ENCODE measurements around the gene PTPRC. TPM values are rescaled to one million over a fixed set of nuclear protein-coding genes. Genes with fewer than 3 reads are reported as not detected.

PTPRC gene
- polyA plus RNA-seq, 2 of the 4 experiments (the other 2 are of a cell fraction): not detected

- H3K27ac ChIP-seq: peak overlapping the region in 1 of 2 experiments; percentile 64; a peak in 3 of 6 replicates
- ATAC-seq (no peak), DNase-seq (ENCODE audit: low read depth in 1 of 2, low spot score in 1 of 2) (no peak), FAIRE-seq (peak; percentile 28)
- no peak overlapping the region for H3K4me3 ChIP-seq
- TF ChIP-seq KDM5A (IDR thresholded peaks at IDR 0.05) (no peak), NPAS2 (CRISPR knock-in tag; IDR thresholded peaks at IDR 0.05; ENCODE audit: borderline replicate concordance) (no peak), CHD2 (IDR thresholded peaks at IDR 0.05; ENCODE audit: low read length, partially characterized antibody) (no peak)
- CTCF ChIA-PET: interaction anchor here (2.3 kb wide), 1 partner anchor 16 kb away, joined by 7 read pairs; no protein-coding TSS in a partner anchor
- no peaks in the 10 kb centered on the region for H3K9me3 ChIP-seq
- POLR2A ChIA-PET: no interaction called here
- H3K4me2 ChIP-seq: peak overlapping the region; percentile 44
- WGBS (ENCODE audit: missing lambda C conversion rate): 83% methylated on average over 2 of the region's 2 CpGs
- peaks cover 20% of the 10 kb centered on the region for H3K4me1 ChIP-seq
These were observed 30.9 kb downstream of the PTPRC start for GRCh38 chr1:198669771-198670170.

DNA sequence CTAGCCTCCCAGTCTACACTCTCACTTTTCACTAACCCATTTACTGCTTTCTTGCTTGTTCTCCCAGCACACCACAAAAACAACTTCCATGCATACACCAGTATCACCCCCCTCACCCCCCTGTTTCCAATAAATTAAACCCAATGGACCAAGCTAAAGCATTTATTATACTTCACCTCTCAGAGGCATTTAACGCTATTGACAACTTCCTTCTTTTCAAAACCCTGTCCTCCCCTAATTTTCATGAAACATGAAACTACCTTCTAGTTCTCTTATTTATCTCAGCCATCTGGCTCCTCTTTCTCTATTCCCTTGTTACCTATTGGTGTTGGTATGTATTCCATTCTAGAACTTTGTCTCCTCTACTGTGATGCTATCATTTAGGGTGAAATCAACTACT, 32.3 kb downstream of the PTPRC start:
- TF ChIP-seq CHD2 (IDR thresholded peaks at IDR 0.05; ENCODE audit: low read length, partially characterized antibody) (no peak), CBX8 (IDR thresholded peaks at IDR 0.05) (no peak), RNF2 (IDR thresholded peaks at IDR 0.05; ENCODE audit: borderline replicate concordance, low read depth) (no peak), POLR2A (IDR thresholded peaks at IDR 0.05; ENCODE audit: low read length) (no peak), CBX2 (IDR thresholded peaks at IDR 0.05; ENCODE audit: borderline replicate concordance, low read depth) (no peak), FOXS1 (CRISPR knock-in tag; IDR thresholded peaks at IDR 0.05) (no peak), RCOR1 (IDR thresholded peaks at IDR 0.05; ENCODE audit: low read depth, low read length) (no peak), NFE2L2 (conservative IDR thresholded peaks at IDR 0.05; ENCODE audit: low read length) (no peak), CHD4 (IDR thresholded peaks at IDR 0.05; ENCODE audit: borderline replicate concordance) (no peak), RFX5 (IDR thresholded peaks at IDR 0.05) (no peak), HOXB5 (CRISPR knock-in tag; IDR thresholded peaks at IDR 0.05) (no peak)
- TF ChIP-seq, protein P1, sequence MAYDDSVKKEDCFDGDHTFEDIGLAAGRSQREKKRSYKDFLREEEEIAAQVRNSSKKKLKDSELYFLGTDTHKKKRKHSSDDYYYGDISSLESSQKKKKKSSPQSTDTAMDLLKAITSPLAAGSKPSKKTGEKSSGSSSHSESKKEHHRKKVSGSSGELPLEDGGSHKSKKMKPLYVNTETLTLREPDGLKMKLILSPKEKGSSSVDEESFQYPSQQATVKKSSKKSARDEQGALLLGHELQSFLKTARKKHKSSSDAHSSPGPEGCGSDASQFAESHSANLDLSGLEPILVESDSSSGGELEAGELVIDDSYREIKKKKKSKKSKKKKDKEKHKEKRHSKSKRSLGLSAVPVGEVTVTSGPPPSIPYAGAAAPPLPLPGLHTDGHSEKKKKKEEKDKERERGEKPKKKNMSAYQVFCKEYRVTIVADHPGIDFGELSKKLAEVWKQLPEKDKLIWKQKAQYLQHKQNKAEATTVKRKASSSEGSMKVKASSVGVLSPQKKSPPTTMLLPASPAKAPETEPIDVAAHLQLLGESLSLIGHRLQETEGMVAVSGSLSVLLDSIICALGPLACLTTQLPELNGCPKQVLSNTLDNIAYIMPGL (CRISPR knock-in tag; IDR thresholded peaks at IDR 0.05; ENCODE audit: borderline replicate concordance): no peak
- TF ChIP-seq, protein P2, sequence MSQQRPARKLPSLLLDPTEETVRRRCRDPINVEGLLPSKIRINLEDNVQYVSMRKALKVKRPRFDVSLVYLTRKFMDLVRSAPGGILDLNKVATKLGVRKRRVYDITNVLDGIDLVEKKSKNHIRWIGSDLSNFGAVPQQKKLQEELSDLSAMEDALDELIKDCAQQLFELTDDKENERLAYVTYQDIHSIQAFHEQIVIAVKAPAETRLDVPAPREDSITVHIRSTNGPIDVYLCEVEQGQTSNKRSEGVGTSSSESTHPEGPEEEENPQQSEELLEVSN (IDR thresholded peaks at IDR 0.05; ENCODE audit: borderline replicate concordance, low read depth): no peak
- WGBS (ENCODE audit: missing lambda C conversion rate): 86% methylated on average over 1 of the region's 1 CpG
- H3K4me1 ChIP-seq: peaks cover 20% of the 10 kb centered on the region
- no peak overlapping the region for H3K4me2 ChIP-seq
- ATAC-seq: no peak
- no peak overlapping the region for H3K27ac ChIP-seq
- FAIRE-seq: no peak
- H3K9me3 ChIP-seq: no peaks in the 10 kb centered on the region
- POLR2A ChIA-PET: no interaction called here
- CTCF ChIA-PET: interaction anchor here (0.9 to 2.3 kb wide), 3 partner anchors 14 to 28 kb away, joined by 3 to 12 read pairs (median 3); no protein-coding TSS in a partner anchor
- no peak overlapping the region for H3K4me3 ChIP-seq
- DNase-seq (ENCODE audit: low read depth in 1 of 2, low spot score in 1 of 2): no peak

GRCh38 chr1:198672124-198672523, 33.3 kb downstream of the PTPRC start:
- Histone ChIP-seq H3K27ac (no peak overlapping the region), H3K4me1 (peaks cover 20% of the 10 kb centered on the region), H3K4me2 (no peak overlapping the region; the same call in 2 of the 3 replicates), H3K9me3 (no peaks in the 10 kb centered on the region), H3K4me3 (no peak overlapping the region)
- FAIRE-seq (peak; percentile 7), DNase-seq (ENCODE audit: low read depth in 1 of 2, low spot score in 1 of 2) (peak in 1 of 2 experiments; percentile 15), ATAC-seq (no peak; a peak in 1 of 6 replicates)
- CTCF ChIA-PET: interaction anchor here (0.7 to 2.3 kb wide), 5 partner anchors 9 to 1058 kb away, joined by 3 to 12 read pairs (median 3); no protein-coding TSS in a partner anchor
- WGBS (ENCODE audit: missing lambda C conversion rate): 29% methylated on average over 3 of the region's 3 CpGs
- TF ChIP-seq GATA3 (IDR thresholded peaks at IDR 0.05; ENCODE audit: borderline replicate concordance): peak; percentile 34; the same call in 1 of the 2 replicates
- no peak for TF ChIP-seq CBX8 (IDR thresholded peaks at IDR 0.05)
- POLR2A ChIA-PET: no interaction called here

DNA sequence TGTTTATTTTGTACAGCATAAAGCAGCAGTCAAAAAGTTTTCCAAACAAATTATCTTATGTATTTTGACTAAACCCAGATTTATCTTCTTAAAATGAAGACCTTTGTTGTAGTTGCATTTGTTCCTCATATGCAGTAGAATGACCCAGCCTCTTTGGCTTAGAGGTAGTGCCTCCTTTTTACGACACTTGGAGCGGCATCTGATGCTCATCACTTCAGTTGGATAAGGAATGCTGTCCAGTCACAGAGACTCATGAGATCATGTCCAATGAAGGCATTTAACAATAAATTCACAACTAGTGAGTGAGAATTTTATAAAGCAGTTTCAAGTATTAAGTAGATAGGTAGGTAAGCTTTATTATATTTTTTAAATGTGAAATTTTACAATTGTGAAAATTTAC, 35.2 kb downstream of the PTPRC start:
- POLR2A ChIA-PET: no interaction called here

More for the DNA sequence above, 35.2 kb downstream of the PTPRC start:
- CTCF ChIA-PET: no interaction called here
- TF ChIP-seq BHLHE40 (IDR thresholded peaks at IDR 0.05; ENCODE audit: low read depth, low read length) (no peak), ZFP36 (IDR thresholded peaks at IDR 0.05; ENCODE audit: borderline replicate concordance, partially characterized antibody) (no peak), CHD4 (IDR thresholded peaks at IDR 0.05; ENCODE audit: borderline replicate concordance) (no peak), RFX5 (IDR thresholded peaks at IDR 0.05) (no peak), GATA3 (IDR thresholded peaks at IDR 0.05; ENCODE audit: borderline replicate concordance) (no peak)
- TF ChIP-seq, protein P2 (IDR thresholded peaks at IDR 0.05; ENCODE audit: borderline replicate concordance, low read depth): no peak
- Histone ChIP-seq H3K9me3 (no peaks in the 10 kb centered on the region), H3K27ac (no peak overlapping the region), H3K4me3 (no peak overlapping the region), H3K4me1 (peaks cover 13% of the 10 kb centered on the region), H3K4me2 (no peak overlapping the region)
- WGBS (ENCODE audit: missing lambda C conversion rate): 91% methylated on average over 2 of the region's 2 CpGs
- ATAC-seq (no peak), DNase-seq (ENCODE audit: low read depth in 1 of 2, low spot score in 1 of 2) (no peak), FAIRE-seq (no peak)
